ENCODE results near the gene AKIRIN2.

- TF ChIP-seq FOS (IDR thresholded peaks at IDR 0.05; ENCODE audit: borderline replicate concordance, insufficient read depth, low read length), result no peak
- TF ChIP-seq CTCF (IDR thresholded peaks at IDR 0.05; ENCODE audit: extremely low read depth in 1 of 2, insufficient read depth in 1 of 2, low read depth in 1 of 2, low read length in 2 of 2), result no peak
- TF ChIP-seq POLR2AphosphoS5 (IDR thresholded peaks at IDR 0.05; ENCODE audit: insufficient read depth, low read depth, low read length), result no peak
- TF ChIP-seq POLR2A (IDR thresholded peaks at IDR 0.05; ENCODE audit: low read depth, low read length), result no peak
- no peak for TF ChIP-seq EZH2 (IDR thresholded peaks at IDR 0.05; ENCODE audit: borderline replicate concordance, low read depth, low read length, severe bottlenecking)
- no peak for TF ChIP-seq MAX (IDR thresholded peaks at IDR 0.05; ENCODE audit: insufficient read depth, insufficient read length)
- TF ChIP-seq GATA2 (IDR thresholded peaks at IDR 0.05; ENCODE audit: insufficient read depth, insufficient read length, low read depth, low read length), result no peak
- TF ChIP-seq MYC (IDR thresholded peaks at IDR 0.05; ENCODE audit: low read depth, low read length), result no peak
- TF ChIP-seq JUN (IDR thresholded peaks at IDR 0.05; ENCODE audit: borderline replicate concordance, insufficient read depth, insufficient read length, low read depth), result no peak
Observed at GRCh38 chr6:87674290-87674689, 27.7 kb downstream of the AKIRIN2 start.

All from endothelial cell of umbilical vein (primary cell).